Measurements from ENCODE around the gene TSPAN19.

The TSPAN19 gene

GRCh38 chr12:84998341-84998740 is 37.7 kb downstream of the TSPAN19 start:
- no peak for DNase-seq

- no peak for DNase-seq
Measured at GRCh38 chr12:84996759-84997158, 39.3 kb downstream of the TSPAN19 start.

DNA sequence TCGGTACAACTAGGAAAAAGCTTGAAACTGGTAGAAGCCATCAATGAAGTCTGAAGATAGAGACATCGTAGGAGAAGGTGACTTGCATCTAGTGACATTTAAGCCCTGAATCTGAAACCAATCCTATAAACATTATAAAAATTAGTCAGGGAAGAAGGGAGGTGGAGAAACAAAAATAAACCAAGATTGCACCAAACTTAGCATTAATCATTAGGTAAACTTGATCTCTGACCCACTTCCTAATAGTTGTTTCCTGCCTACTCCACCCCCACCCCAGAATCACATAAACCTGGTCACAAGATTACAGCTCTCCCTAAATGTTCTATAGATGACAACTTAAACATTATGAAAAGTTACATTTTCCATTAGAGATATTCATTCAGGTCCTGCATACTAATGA is 40.4 kb downstream of the TSPAN19 start:
- no peak for DNase-seq

DNA sequence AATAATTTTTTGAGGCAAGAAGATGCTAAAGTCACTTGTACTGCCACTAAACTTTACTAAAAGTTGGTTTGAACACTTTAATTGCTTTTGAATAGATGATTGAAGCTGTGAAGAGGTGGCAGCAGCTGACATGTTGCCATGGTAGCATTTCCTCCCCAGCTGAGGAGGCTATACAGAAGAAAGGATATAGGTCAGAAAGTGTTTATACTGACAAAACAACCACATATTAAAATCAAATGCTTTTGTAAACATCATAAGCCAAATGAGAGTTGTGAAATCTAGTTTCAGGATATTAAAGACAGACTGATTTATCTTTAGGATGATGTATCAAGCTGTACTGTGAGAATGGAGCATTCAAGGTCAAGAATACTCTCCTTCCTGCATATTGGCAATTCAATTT is 41.7 kb downstream of the TSPAN19 start:
- DNase-seq, result no peak

DNA sequence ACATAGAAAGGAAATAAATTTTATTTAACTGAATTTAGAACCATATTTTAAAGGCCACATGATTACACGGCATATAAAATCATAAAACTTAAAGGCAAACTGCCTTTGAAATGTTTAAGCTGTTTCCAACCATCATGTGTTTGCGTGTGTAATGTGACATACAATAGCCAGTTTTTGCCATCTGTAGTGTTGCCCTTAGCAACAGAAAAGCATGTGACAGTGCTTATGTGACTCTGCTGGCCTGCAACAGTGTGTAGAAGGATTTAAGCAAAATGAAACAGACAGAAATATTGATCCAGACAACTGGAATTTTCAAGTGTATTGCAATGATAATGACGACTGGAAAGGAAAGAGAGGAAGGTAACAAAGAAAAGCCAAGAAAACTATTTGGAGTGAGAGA is 49.5 kb downstream of the TSPAN19 start:
- no peak for DNase-seq

DNA sequence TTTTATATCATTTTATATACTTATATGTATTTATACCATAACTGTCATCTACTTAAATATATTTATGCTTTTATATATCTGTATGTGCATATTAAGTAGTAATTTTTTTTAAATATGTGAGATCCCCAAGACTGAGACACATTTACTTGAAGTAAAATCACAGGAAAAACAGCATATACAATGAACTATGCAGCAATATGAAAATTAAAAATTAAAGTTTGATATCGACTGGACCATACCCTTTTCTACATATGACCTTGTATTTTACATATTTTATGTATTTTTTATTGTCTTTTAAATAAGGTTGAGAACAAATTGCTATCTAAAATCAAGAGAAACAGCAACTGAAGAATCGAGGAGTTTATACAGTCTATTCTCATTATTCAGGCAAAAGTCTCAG is 50.0 kb downstream of the TSPAN19 start:
- no peak for DNase-seq

- DNase-seq, result no peak
Measured at GRCh38 chr12:84983289-84983688, 52.8 kb downstream of the TSPAN19 start.

DNA sequence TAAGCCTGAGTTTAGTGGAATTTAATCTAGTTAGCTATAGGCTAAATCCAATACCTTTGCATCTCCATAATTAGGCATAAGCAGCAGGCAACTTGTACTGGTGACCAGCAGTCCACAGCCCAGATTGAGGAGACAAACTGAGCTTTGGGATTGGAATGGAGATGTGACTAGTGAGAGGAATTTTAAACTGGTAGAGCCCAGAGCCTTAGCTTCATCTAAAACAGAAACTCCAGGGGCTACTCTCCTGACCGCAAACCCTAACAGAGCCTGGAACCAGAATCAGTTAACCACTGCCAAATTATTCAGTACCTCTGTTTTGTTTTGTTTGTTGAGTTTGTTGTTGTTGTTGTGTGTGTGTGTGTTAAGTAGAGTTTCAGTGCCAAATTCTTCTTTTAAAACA is 53.2 kb downstream of the TSPAN19 start:
- DNase-seq, result no peak

GRCh38 chr12:84978921-84979320 is 57.2 kb downstream of the TSPAN19 start:
- no peak for DNase-seq

DNA sequence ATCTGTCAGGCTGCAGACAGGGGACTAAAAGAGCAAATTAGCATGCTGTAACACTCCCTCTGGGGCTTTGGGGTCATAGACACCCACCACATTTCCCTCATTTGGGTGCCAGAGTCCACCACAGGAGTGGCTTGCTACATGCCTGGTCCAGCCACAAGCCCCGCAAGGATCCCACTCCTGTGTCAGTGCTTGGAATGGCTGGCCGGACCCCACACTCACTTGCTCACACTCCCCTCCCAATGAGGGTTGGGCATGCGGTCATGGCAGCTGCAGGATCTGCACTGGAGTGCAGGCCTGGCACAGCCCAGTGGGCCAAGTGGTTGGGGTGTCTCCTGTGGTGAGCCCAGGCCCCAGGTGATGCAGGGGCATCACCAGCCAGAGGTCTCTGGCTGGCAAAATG is 59.9 kb downstream of the TSPAN19 start:
- DNase-seq, result no peak

GRCh38 chr12:84974155-84974815 is 61.8 kb downstream of the TSPAN19 start:
- no peak for DNase-seq

DNA sequence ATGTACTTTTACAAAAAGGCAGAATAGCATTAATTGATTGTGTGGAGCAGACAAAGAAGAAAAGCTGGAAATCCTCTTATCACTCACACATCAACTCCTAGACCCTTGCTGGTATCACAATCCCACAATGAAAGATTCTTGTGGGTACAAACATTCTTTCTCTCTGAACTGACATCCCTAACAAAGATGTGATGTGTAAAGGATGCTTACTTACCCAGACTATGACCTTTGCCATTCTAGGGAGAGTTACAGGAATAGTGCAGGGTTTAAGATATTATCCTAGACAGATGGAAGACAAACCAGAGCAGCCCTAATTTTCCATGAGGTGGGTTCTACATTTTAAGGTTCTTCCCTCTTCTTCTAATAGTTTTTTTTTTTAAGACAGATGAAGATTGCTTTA is 63.1 kb downstream of the TSPAN19 start:
- no peak for DNase-seq

DNA sequence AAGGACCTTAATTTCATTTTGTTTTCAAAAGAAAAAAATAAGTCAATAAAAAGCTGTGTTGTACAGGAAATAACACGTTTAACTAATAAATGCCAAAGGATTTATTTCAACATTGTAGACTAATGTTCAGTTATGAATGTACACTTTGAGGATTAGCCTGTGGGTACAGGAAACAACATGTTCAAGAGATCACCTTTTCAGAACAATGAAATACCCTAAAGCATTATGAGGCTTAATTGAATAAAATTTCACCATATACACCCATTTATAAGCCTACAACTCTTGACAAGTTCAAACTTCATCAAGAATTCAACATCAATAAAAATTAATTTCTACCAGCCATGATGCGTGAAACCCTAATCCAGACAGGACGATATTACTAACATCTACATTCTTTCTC is 66.9 kb downstream of the TSPAN19 start:
- DNase-seq, result no peak

Data from CD4-positive, alpha-beta T cell treated with Interleukin-6 for 4 hours (primary cell).